Measurements from ENCODE around the gene DHRS9. TPM values are rescaled to one million over a fixed set of nuclear protein-coding genes. Genes with fewer than 3 reads are reported as not detected.

The DHRS9 gene
- total and polyA plus RNA-seq, 9 of the 15 experiments (the other 6 are each of a cell fraction or from before 2014, with no cell fraction given) = 0.27 to 1.7 (median 0.69) TPM

GRCh38 chr2:169090133-169090820 is 20.9 kb downstream of the DHRS9 start:
- CTCF ChIA-PET (ENCODE audit: low intra/inter-chr PET ratio) = interaction anchor here (0.7 kb wide), 1 partner anchor 567 kb away, joined by 3 read pairs; no protein-coding TSS in a partner anchor
- 50% methylated on average over 6 of the region's 6 CpGs for WGBS (ENCODE audit: insufficient coverage, low coverage, missing lambda C conversion rate)
- Histone ChIP-seq H3K27ac (ENCODE audit: extremely low read depth, low read depth, low read length) (no peak overlapping the region), H3K36me3 (ENCODE audit: control insufficient read depth, insufficient read depth, low read length) (no peaks in the 10 kb centered on the region), H3K4me1 (replicated peaks in 1 of 2; ENCODE audit: control insufficient read depth in 2 of 2, insufficient read depth in 2 of 2, low read length in 2 of 2) (peaks cover 0 to 7% of the 10 kb centered on the region in 2 experiments; a peak in 3 of 5 replicates), H4K20me1 (replicated peaks; ENCODE audit: control insufficient read depth, insufficient read depth, low read length) (no peaks in the 10 kb centered on the region), H3K27me3 (ENCODE audit: control insufficient read depth in 2 of 2, insufficient read depth in 2 of 2, low read length in 2 of 2) (no peaks in the 10 kb centered on the region), H3K4me2 (ENCODE audit: insufficient read depth, low read length) (no peak overlapping the region), H3K9ac (ENCODE audit: insufficient read depth in 1 of 2, low read depth in 2 of 2, low read length in 2 of 2) (no peak overlapping the region), H3K4me3 (no peak overlapping the region), H3K79me2 (ENCODE audit: control insufficient read depth, insufficient read depth, low read length) (no peaks in the 10 kb centered on the region), H3K9me3 (replicated peaks; ENCODE audit: control insufficient read depth, insufficient read depth, low read depth, low read length) (no peaks in the 10 kb centered on the region), H2AFZ (ENCODE audit: low read depth, low read length) (no peak overlapping the region), H3K9me1 (ENCODE audit: control insufficient read depth, insufficient read depth, low read length) (no peaks in the 10 kb centered on the region)
- in situ Hi-C loops (cut with MboI) = no loop called here
- DNase-seq (ENCODE audit: extremely low read depth in 1 of 4, low spot score in 3 of 4) (no peak), ATAC-seq (no peak), FAIRE-seq (no peak)
- intact Hi-C loops (cut with micrococcal nuclease) = no loop called here
- BruUV-seq (replicated peaks) = no TSS peak
- POLR2A ChIA-PET = no interaction called here
- no peak for TF ChIP-seq SREBF2 (CRISPR knock-in tag; IDR thresholded peaks at IDR 0.05)
- TF ChIP-seq TCFL5 (CRISPR knock-in tag; conservative IDR thresholded peaks at IDR 0.05) = no peak
- TF ChIP-seq PCBP2 (IDR thresholded peaks at IDR 0.05; ENCODE audit: low read depth, low read length, poor library complexity, severe bottlenecking) = no peak
- TF ChIP-seq ZHX1 (conservative IDR thresholded peaks at IDR 0.05; ENCODE audit: low read length) = no peak
- TF ChIP-seq ZNF583 (CRISPR knock-in tag; IDR thresholded peaks at IDR 0.05) = no peak
- TF ChIP-seq, protein P1, sequence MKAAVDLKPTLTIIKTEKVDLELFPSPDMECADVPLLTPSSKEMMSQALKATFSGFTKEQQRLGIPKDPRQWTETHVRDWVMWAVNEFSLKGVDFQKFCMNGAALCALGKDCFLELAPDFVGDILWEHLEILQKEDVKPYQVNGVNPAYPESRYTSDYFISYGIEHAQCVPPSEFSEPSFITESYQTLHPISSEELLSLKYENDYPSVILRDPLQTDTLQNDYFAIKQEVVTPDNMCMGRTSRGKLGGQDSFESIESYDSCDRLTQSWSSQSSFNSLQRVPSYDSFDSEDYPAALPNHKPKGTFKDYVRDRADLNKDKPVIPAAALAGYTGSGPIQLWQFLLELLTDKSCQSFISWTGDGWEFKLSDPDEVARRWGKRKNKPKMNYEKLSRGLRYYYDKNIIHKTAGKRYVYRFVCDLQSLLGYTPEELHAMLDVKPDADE (conservative IDR thresholded peaks at IDR 0.05; ENCODE audit: control insufficient read depth, low read depth, low read length) = no peak
- TF ChIP-seq, protein P2, sequence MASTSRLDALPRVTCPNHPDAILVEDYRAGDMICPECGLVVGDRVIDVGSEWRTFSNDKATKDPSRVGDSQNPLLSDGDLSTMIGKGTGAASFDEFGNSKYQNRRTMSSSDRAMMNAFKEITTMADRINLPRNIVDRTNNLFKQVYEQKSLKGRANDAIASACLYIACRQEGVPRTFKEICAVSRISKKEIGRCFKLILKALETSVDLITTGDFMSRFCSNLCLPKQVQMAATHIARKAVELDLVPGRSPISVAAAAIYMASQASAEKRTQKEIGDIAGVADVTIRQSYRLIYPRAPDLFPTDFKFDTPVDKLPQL (IDR thresholded peaks at IDR 0.05; ENCODE audit: extremely low read depth, insufficient read length) = no peak
- no peak for TF ChIP-seq ARHGAP35 (IDR thresholded peaks at IDR 0.05; ENCODE audit: partially characterized antibody)
- TF ChIP-seq MIER1 (IDR thresholded peaks at IDR 0.05; ENCODE audit: low read depth) = no peak
- TF ChIP-seq ZNF239 (CRISPR knock-in tag; IDR thresholded peaks at IDR 0.05) = no peak
- TF ChIP-seq BRCA1 (IDR thresholded peaks at IDR 0.05) = no peak
- no peak for TF ChIP-seq BRCA1 (CRISPR knock-in tag; IDR thresholded peaks at IDR 0.05)
- no peak for TF ChIP-seq ESRRA (IDR thresholded peaks at IDR 0.05; ENCODE audit: borderline replicate concordance, low read depth)
